SK-N-SH (cell line): ENCODE results near the gene TMED6.

Experiments
- EZH2phosphoT487 ChIP-seq: fragments of 200-600 bp; sonication (generic); IDR thresholded peaks from 2 replicates; pipeline ENCODE4 v1.6.1; 2017; ENCODE audit warnings: low read depth, mixed run types, mild to moderate bottlenecking, antibody characterized with exemption, moderate library complexity, borderline replicate concordance
- GABPA ChIP-seq: IDR thresholded peaks from 2 replicates; pipeline ENCODE4 v1.4.0; 2012; ENCODE audit warnings: low read depth, mild to moderate bottlenecking
- TEAD4 ChIP-seq: IDR thresholded peaks from 2 replicates; pipeline ENCODE4 v1.4.0; 2012; ENCODE audit warnings: mild to moderate bottlenecking, borderline replicate concordance; ENCODE audit not compliant: insufficient read depth
- ZBTB33 ChIP-seq: IDR thresholded peaks from 2 replicates; pipeline ENCODE4 v1.4.0; 2012; ENCODE audit warnings: low read depth, borderline replicate concordance
- TF ChIP-seq, protein P1 (sequence below): fragments of 200-600 bp; sonication (generic); IDR thresholded peaks from 2 replicates; pipeline ENCODE4 v1.6.1; 2017; ENCODE audit warnings: antibody characterized with exemption, mild to moderate bottlenecking, moderate library complexity

DNA sequence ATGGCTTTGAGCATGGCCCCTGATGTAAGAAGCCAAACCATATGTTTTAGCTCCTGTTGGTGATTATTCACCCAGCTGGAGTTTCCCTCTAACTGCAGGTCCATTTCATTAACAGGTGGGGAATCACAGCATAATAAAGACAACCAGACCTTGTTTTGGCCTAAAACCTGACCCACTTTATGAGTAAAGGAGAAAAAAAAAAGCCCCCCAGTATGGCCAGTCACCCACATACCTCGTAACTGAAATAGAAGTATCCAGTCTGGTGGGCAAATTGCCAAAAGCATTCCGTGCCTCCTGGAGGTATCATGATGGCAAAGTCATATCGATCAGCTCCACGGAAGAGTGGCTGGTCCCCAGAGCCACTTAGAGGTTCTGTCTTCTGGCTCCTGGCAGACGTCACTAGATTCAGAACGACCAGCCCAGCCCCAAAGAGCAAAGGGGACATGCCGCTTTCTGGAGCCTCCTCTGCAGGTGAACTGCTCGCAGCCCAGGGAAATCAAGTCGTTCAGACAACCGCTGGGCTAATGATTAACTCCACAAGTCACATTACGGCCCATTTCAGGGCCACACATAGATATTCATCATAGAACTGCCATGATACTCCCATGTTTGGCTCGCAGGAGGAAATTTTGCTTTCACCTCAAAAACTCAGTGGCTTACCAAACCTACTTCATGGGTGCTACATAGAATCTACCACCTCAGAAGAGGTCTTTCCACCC lies at the start of gene TMED6:
- TF ChIP-seq TEAD4: no peak
- no peak for TF ChIP-seq ZBTB33
- no peak for TF ChIP-seq GABPA
- TF ChIP-seq, protein P1, sequence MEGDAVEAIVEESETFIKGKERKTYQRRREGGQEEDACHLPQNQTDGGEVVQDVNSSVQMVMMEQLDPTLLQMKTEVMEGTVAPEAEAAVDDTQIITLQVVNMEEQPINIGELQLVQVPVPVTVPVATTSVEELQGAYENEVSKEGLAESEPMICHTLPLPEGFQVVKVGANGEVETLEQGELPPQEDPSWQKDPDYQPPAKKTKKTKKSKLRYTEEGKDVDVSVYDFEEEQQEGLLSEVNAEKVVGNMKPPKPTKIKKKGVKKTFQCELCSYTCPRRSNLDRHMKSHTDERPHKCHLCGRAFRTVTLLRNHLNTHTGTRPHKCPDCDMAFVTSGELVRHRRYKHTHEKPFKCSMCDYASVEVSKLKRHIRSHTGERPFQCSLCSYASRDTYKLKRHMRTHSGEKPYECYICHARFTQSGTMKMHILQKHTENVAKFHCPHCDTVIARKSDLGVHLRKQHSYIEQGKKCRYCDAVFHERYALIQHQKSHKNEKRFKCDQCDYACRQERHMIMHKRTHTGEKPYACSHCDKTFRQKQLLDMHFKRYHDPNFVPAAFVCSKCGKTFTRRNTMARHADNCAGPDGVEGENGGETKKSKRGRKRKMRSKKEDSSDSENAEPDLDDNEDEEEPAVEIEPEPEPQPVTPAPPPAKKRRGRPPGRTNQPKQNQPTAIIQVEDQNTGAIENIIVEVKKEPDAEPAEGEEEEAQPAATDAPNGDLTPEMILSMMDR: no peak
- no peak for TF ChIP-seq EZH2phosphoT487
